GM12878 (cell line): ENCODE measurements around the gene TNK2. TPM values are rescaled to one million over a fixed set of nuclear protein-coding genes. Genes with fewer than 3 reads are reported as not detected.
A peak's percentile ranks its signal among the peaks of the same experiment; 100 is the strongest.

Source experiments
- BACH1 ChIP-seq: fragments of 450-650 bp; IDR thresholded peaks from 2 replicates; pipeline ENCODE4 v1.6.1; 2017; ENCODE audit warnings: mild to moderate bottlenecking, borderline replicate concordance
- BHLHE40 ChIP-seq, 2 experiments: fragments of 450-650 bp in 1 of 2; IDR thresholded peaks; 2 replicates each; pipeline ENCODE4 v1.6.1; 2011 to 2017; ENCODE audit warnings: low read depth in 2 of 2, borderline replicate concordance in 1 of 2, improper control_type of control experiment in 1 of 2, low read length in 1 of 2, mild to moderate bottlenecking in 1 of 2
- EED ChIP-seq: sonication (generic); IDR thresholded peaks from 2 replicates; pipeline ENCODE4 v1.6.1; 2016; ENCODE audit warnings: antibody characterized with exemption, low read depth
- EGR1 ChIP-seq, 2 experiments: IDR thresholded peaks; 1 replicate in 1 of 2; 2 replicates in 1 of 2; pipeline ENCODE4 v1.6.1; 2011 to 2012; ENCODE audit warnings: low read depth in 2 of 2, low read length in 2 of 2, borderline replicate concordance in 1 of 2, mild to moderate bottlenecking in 1 of 2, moderate library complexity in 1 of 2
- EZH2 ChIP-seq: IDR thresholded peaks from 2 replicates; pipeline ENCODE4 v1.6.1; 2012; ENCODE audit warnings: low read depth, mild to moderate bottlenecking, control low read depth, inconsistent platforms, low read length, borderline replicate concordance; ENCODE audit not compliant: control insufficient read depth
- HCFC1 ChIP-seq: fragments of 150-350 bp; IDR thresholded peaks from 2 replicates; pipeline ENCODE4 v1.6.1; 2014; ENCODE audit warnings: low read length
- IKZF2 ChIP-seq, 2 experiments: fragments of 450-650 bp; IDR thresholded peaks; 2 replicates each; pipeline ENCODE4 v1.6.1; 2017; ENCODE audit warnings: mild to moderate bottlenecking in 2 of 2, moderate library complexity in 2 of 2
- LARP7 ChIP-seq: fragments of 450-650 bp; IDR thresholded peaks from 2 replicates; pipeline ENCODE4 v1.6.1; 2017; ENCODE audit warnings: mild to moderate bottlenecking
- MTA2 ChIP-seq: fragments of 450-650 bp; IDR thresholded peaks from 2 replicates; pipeline ENCODE4 v1.6.1; 2016; ENCODE audit warnings: low read depth, mild to moderate bottlenecking, moderate library complexity
- MXI1 ChIP-seq: fragments of 150-350 bp; IDR thresholded peaks from 2 replicates; pipeline ENCODE4 v1.6.1; 2011; ENCODE audit warnings: low read depth, mild to moderate bottlenecking, inconsistent platforms, low read length, improper control_type of control experiment
- NFIC ChIP-seq: IDR thresholded peaks from 2 replicates; pipeline ENCODE4 v1.6.1; 2012; ENCODE audit warnings: low read depth, mild to moderate bottlenecking, inconsistent platforms, low read length, moderate library complexity
- POLR2A ChIP-seq: IDR thresholded peaks from 2 replicates; pipeline ENCODE4 v1.6.1; 2011; ENCODE audit warnings: low read depth, mild to moderate bottlenecking, low read length
- RUNX3 ChIP-seq: IDR thresholded peaks from 2 replicates; pipeline ENCODE4 v1.6.1; 2012; ENCODE audit warnings: low read length, inconsistent platforms
- SIN3A ChIP-seq: IDR thresholded peaks from 2 replicates; pipeline ENCODE4 v1.6.1; 2012; ENCODE audit warnings: low read depth, low read length, improper control_type of control experiment
- STAT1 ChIP-seq: fragments of 450-650 bp; conservative IDR thresholded peaks from 2 replicates; pipeline ENCODE4 v1.6.1; 2014; ENCODE audit warnings: antibody characterized with exemption, mild to moderate bottlenecking
- polyA plus RNA-seq, 11 experiments: library from polyadenylated mRNA; depleted of rRNA in 4 of 11; unstranded in 6 of 11; stranded (reverse) in 5 of 11; fragments of >200 nt; fragmentation: Nextera tagmentation in 4 of 11; fragmentation: Illumina TruSeq in 1 of 11; extraction: Ambion mirVana in 4 of 11; extraction: Trizol in 1 of 11; gene quantifications; 1 replicate in 1 of 11; 2 replicates in 10 of 11; pipeline versions ENCODE4 v1.2.1 to v1.2.3, GENCODE V29; 2011 to 2016; ENCODE audit warnings: inconsistent platforms in 2 of 11, missing spikeins in 2 of 11, low read depth in 1 of 11
- total RNA-seq, 4 experiments: library from RNA; depleted of rRNA in 3 of 4; stranded (reverse); fragments of >200 nt in 3 of 4; fragmentation: Illumina TruSeq in 1 of 4; extraction: Trizol in 1 of 4; gene quantifications; 2 replicates each; pipeline versions ENCODE4 v1.2.1 to v1.2.3, GENCODE V29; 2013 to 2021
- TF ChIP-seq, protein P1 (sequence below): fragments of 450-650 bp; formaldehyde crosslinking; IDR thresholded peaks from 2 replicates; pipeline ENCODE4 v1.5.0; 2022; ENCODE audit warnings: mild to moderate bottlenecking, missing genetic modification characterization
- TF ChIP-seq, protein P2 (sequence below): IDR thresholded peaks from 2 replicates; pipeline ENCODE4 v1.6.1; 2012; ENCODE audit warnings: low read depth, low read length, improper control_type of control experiment
- TF ChIP-seq, protein P3 (sequence below): fragments of 450-650 bp; IDR thresholded peaks from 2 replicates; pipeline ENCODE4 v1.6.1; 2016; ENCODE audit warnings: mild to moderate bottlenecking
- TF ChIP-seq, protein P4 (sequence below): IDR thresholded peaks from 2 replicates; pipeline ENCODE4 v1.6.1; 2012; ENCODE audit warnings: low read depth, low read length, improper control_type of control experiment
- TF ChIP-seq, protein P5 (sequence below): IDR thresholded peaks from 2 replicates; pipeline ENCODE4 v1.6.1; 2011; ENCODE audit warnings: mild to moderate bottlenecking, low read depth, low read length, moderate library complexity; ENCODE audit not compliant: insufficient replicate concordance
- TF ChIP-seq, protein P6 (sequence below): IDR thresholded peaks from 2 replicates; pipeline ENCODE4 v1.6.1; 2011; ENCODE audit warnings: borderline replicate concordance, low read depth, mild to moderate bottlenecking, moderate library complexity, mixed read lengths, low read length; ENCODE audit not compliant: insufficient read depth; ENCODE audit errors: extremely low read length

The TNK2 gene
- total and polyA plus RNA-seq, 10 of the 15 experiments (the other 5 are each of a cell fraction or from before 2014, with no cell fraction given) = 0.13 to 47.8 (median 10.8) TPM

DNA sequence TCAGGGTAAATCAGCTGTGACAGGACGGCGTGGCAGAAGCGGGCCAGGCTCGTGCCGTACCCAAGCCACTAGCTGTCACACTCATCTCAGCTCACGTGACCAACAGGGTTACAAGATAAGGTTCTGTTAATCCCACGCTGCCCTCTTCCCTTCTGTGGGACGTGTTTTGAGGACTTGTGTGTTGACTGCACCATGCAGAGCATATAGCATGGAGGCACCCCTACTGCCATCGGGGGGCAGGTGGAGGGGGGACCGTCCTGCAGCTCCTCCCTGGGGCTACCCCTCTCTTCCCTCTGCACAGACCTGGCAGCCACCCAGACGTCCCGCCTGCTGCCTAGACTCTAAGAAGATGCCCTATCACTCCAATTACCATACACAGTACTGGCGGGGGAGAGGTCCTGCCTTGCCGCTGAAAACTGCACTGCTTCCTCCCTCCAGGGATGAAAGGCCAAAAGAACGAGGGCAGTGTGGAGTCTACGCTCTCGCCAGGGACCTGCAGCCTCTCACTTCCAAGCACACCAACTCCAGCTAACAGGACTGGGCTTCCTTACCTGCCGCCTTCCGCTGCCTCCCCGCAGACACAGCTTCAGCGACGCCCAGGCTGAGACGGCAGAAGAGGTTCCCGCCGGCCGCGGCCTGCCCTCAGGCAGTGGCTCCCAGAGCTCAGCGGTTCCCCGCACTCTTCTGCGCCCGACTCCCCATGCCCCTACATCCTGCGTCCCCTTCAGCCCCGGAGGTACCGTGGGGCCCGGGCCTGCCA is at the start of gene TNK2 (continued):
- TF ChIP-seq, protein P1, sequence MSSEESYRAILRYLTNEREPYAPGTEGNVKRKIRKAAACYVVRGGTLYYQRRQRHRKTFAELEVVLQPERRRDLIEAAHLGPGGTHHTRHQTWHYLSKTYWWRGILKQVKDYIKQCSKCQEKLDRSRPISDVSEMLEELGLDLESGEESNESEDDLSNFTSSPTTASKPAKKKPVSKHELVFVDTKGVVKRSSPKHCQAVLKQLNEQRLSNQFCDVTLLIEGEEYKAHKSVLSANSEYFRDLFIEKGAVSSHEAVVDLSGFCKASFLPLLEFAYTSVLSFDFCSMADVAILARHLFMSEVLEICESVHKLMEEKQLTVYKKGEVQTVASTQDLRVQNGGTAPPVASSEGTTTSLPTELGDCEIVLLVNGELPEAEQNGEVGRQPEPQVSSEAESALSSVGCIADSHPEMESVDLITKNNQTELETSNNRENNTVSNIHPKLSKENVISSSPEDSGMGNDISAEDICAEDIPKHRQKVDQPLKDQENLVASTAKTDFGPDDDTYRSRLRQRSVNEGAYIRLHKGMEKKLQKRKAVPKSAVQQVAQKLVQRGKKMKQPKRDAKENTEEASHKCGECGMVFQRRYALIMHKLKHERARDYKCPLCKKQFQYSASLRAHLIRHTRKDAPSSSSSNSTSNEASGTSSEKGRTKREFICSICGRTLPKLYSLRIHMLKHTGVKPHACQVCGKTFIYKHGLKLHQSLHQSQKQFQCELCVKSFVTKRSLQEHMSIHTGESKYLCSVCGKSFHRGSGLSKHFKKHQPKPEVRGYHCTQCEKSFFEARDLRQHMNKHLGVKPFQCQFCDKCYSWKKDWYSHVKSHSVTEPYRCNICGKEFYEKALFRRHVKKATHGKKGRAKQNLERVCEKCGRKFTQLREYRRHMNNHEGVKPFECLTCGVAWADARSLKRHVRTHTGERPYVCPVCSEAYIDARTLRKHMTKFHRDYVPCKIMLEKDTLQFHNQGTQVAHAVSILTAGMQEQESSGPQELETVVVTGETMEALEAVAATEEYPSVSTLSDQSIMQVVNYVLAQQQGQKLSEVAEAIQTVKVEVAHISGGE (CRISPR knock-in tag) = 0 out of 2 replicates have a peak, but pooled peaks have one; percentile 6
- TF ChIP-seq BACH1 = peak; percentile 63; the same call in 1 of the 2 replicates
- TF ChIP-seq NFIC = no peak
- TF ChIP-seq MTA2 = peak; percentile 50; the same call in 1 of the 2 replicates
- 0 out of 3 replicates have a peak, but pooled peaks of 1 of the 2 experiments have one; percentile 12 for TF ChIP-seq EGR1 (IDR thresholded peaks at IDR 0.05; ENCODE audit: borderline replicate concordance in 1 of 2, low read depth in 2 of 2, low read length in 2 of 2)
- no peak for TF ChIP-seq EED
- no peak for TF ChIP-seq STAT1
- TF ChIP-seq IKZF2 (IDR thresholded peaks at IDR 0.05) = peak; percentile 10 to 27; a peak in 2 of 4 replicates
- peak; percentile 79 for TF ChIP-seq MXI1
- TF ChIP-seq HCFC1 = no peak
- TF ChIP-seq SIN3A = peak; percentile 89; the same call in 1 of the 2 replicates
- 0 out of 2 replicates have a peak, but pooled peaks have one; percentile 7 for TF ChIP-seq RUNX3
- TF ChIP-seq, protein P2, sequence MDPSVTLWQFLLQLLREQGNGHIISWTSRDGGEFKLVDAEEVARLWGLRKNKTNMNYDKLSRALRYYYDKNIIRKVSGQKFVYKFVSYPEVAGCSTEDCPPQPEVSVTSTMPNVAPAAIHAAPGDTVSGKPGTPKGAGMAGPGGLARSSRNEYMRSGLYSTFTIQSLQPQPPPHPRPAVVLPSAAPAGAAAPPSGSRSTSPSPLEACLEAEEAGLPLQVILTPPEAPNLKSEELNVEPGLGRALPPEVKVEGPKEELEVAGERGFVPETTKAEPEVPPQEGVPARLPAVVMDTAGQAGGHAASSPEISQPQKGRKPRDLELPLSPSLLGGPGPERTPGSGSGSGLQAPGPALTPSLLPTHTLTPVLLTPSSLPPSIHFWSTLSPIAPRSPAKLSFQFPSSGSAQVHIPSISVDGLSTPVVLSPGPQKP = no peak
- TF ChIP-seq BHLHE40 (IDR thresholded peaks at IDR 0.05; ENCODE audit: borderline replicate concordance in 1 of 2, low read depth in 2 of 2, low read length in 1 of 2) = peak; percentile 97 to 99
- TF ChIP-seq LARP7 = 0 out of 2 replicates have a peak, but pooled peaks have one; percentile 6
- TF ChIP-seq, protein P3, sequence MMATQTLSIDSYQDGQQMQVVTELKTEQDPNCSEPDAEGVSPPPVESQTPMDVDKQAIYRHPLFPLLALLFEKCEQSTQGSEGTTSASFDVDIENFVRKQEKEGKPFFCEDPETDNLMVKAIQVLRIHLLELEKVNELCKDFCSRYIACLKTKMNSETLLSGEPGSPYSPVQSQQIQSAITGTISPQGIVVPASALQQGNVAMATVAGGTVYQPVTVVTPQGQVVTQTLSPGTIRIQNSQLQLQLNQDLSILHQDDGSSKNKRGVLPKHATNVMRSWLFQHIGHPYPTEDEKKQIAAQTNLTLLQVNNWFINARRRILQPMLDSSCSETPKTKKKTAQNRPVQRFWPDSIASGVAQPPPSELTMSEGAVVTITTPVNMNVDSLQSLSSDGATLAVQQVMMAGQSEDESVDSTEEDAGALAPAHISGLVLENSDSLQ = peak; percentile 68
- TF ChIP-seq POLR2A = 0 out of 2 replicates have a peak, but pooled peaks have one; percentile 14
- TF ChIP-seq EZH2 = no peak
- TF ChIP-seq, protein P4, sequence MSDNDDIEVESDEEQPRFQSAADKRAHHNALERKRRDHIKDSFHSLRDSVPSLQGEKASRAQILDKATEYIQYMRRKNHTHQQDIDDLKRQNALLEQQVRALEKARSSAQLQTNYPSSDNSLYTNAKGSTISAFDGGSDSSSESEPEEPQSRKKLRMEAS = peak; percentile 82
- TF ChIP-seq, protein P5, sequence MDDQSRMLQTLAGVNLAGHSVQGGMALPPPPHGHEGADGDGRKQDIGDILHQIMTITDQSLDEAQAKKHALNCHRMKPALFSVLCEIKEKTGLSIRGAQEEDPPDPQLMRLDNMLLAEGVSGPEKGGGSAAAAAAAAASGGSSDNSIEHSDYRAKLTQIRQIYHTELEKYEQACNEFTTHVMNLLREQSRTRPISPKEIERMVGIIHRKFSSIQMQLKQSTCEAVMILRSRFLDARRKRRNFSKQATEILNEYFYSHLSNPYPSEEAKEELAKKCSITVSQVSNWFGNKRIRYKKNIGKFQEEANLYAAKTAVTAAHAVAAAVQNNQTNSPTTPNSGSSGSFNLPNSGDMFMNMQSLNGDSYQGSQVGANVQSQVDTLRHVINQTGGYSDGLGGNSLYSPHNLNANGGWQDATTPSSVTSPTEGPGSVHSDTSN = no peak
- TF ChIP-seq, protein P6, sequence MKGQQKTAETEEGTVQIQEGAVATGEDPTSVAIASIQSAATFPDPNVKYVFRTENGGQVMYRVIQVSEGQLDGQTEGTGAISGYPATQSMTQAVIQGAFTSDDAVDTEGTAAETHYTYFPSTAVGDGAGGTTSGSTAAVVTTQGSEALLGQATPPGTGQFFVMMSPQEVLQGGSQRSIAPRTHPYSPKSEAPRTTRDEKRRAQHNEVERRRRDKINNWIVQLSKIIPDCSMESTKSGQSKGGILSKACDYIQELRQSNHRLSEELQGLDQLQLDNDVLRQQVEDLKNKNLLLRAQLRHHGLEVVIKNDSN = peak; percentile 90
